ACC112 (cell line): ENCODE data around the gene MTARC1.

ENCODE experiments used
- H2AFZ ChIP-seq: fragments of 200-600 bp; sonication (generic); one replicate; pipeline ENCODE4 v1.6.0; 2017; ENCODE audit warnings: antibody characterized with exemption, low read length; ENCODE audit not compliant: unreplicated experiment
- H3K27ac ChIP-seq: fragments of 200-600 bp; sonication (generic); 2 replicates; pipeline ENCODE4 v1.5.1; 2014; ENCODE audit warnings: low read depth, mild to moderate bottlenecking, antibody characterized with exemption, low read length, moderate library complexity
- H3K27me3 ChIP-seq: fragments of 200-600 bp; sonication (generic); 2 replicates; pipeline ENCODE4 v1.6.1; 2014; ENCODE audit warnings: mild to moderate bottlenecking, antibody characterized with exemption, low read length, moderate library complexity, mixed read lengths; ENCODE audit not compliant: insufficient read depth
- H3K36me3 ChIP-seq: fragments of 200-600 bp; sonication (generic); 2 replicates; pipeline ENCODE4 v1.6.1; 2016; ENCODE audit warnings: mild to moderate bottlenecking, antibody characterized with exemption, low read length, moderate library complexity, mixed read lengths; ENCODE audit not compliant: insufficient read depth
- H3K4me1 ChIP-seq: fragments of 200-600 bp; sonication (generic); one replicate; pipeline ENCODE4 v1.6.1; 2016; ENCODE audit warnings: low read length, mixed read lengths; ENCODE audit not compliant: insufficient read depth, unreplicated experiment, control insufficient read depth
- H3K4me3 ChIP-seq: fragments of 200-600 bp; sonication (generic); 2 replicates; pipeline ENCODE4 v1.5.1; 2014; ENCODE audit warnings: mild to moderate bottlenecking, low read depth, low read length
- H3K79me2 ChIP-seq: fragments of 200-600 bp; sonication (generic); one replicate; pipeline ENCODE4 v1.6.0; 2016; ENCODE audit warnings: low read length; ENCODE audit not compliant: control insufficient read depth, unreplicated experiment, insufficient read depth

Gene MTARC1

DNA sequence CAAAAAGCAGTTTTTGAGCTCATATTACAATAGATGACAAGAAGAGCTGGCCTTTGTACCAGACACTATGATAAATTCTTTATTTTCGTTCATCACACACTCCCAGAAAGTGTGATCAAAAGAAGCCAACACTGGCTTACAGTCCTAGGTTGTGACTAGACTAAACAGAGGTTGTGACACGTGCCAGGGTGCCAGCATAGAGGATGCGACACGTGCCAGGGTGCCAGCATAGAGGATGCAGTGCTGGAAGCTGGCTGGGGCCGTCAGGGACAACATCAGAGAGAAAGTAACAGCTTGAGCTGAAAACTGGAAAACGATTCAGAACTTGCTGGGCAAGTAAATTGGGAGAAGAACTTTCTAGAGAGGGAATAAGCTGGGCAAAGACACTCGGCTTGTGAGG lies 2.2 kb downstream of the MTARC1 start:
- H3K4me1 ChIP-seq: no peaks in the 10 kb centered on the region
- no peaks in the 10 kb centered on the region for H3K27me3 ChIP-seq
- H3K27ac ChIP-seq: no peak overlapping the region
- H3K4me3 ChIP-seq: no peak overlapping the region
- H3K36me3 ChIP-seq: no peaks in the 10 kb centered on the region
- H2AFZ ChIP-seq: no peak overlapping the region
- no peaks in the 10 kb centered on the region for H3K79me2 ChIP-seq

GRCh38 chr1:220789532-220790147 lies 2.9 kb downstream of the MTARC1 start:
- Histone ChIP-seq H3K4me1 (no peaks in the 10 kb centered on the region), H3K4me3 (no peak overlapping the region), H3K79me2 (no peaks in the 10 kb centered on the region), H3K27ac (no peak overlapping the region), H3K27me3 (no peaks in the 10 kb centered on the region), H3K36me3 (no peaks in the 10 kb centered on the region), H2AFZ (no peak overlapping the region)

DNA sequence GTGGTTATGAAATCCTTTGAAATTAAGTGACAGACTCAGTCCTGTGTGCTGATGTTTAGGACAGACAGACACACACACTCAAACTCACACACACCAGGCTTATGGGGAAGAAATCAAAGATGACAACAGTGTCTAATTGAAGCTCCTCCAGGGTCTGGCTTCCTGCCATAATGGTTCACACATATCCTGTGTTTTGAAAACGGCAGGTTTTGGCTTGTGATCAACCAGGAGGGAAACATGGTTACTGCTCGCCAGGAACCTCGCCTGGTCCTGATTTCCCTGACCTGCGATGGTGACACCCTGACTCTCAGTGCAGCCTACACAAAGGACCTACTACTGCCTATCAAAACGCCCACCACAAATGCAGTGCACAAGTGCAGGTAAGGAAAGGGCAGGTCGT lies 4.6 kb downstream of the MTARC1 start:
- no peak overlapping the region for H3K27ac ChIP-seq
- no peak overlapping the region for H2AFZ ChIP-seq
- H3K36me3 ChIP-seq: no peaks in the 10 kb centered on the region

GRCh38 chr1:220791956-220792355 lies 5.2 kb downstream of the MTARC1 start:
- H2AFZ ChIP-seq: no peak overlapping the region
- no peak overlapping the region for H3K27ac ChIP-seq

More for the DNA sequence above, 4.6 kb downstream of the MTARC1 start:
- no peak overlapping the region for H3K4me3 ChIP-seq
- no peaks in the 10 kb centered on the region for H3K79me2 ChIP-seq
- no peaks in the 10 kb centered on the region for H3K4me1 ChIP-seq
- no peaks in the 10 kb centered on the region for H3K27me3 ChIP-seq

GRCh38 chr1:220796530-220796929 lies 9.8 kb downstream of the MTARC1 start:
- H3K36me3 ChIP-seq: no peaks in the 10 kb centered on the region
- H3K27ac ChIP-seq: no peak overlapping the region
- H2AFZ ChIP-seq: no peak overlapping the region
- H3K27me3 ChIP-seq: no peaks in the 10 kb centered on the region
- H3K79me2 ChIP-seq: no peaks in the 10 kb centered on the region
- no peak overlapping the region for H3K4me3 ChIP-seq
- H3K4me1 ChIP-seq: no peaks in the 10 kb centered on the region

More at GRCh38 chr1:220791956-220792355, 5.2 kb downstream of the MTARC1 start:
- no peaks in the 10 kb centered on the region for H3K79me2 ChIP-seq
- H3K4me1 ChIP-seq: no peaks in the 10 kb centered on the region
- H3K36me3 ChIP-seq: no peaks in the 10 kb centered on the region
- H3K4me3 ChIP-seq: no peak overlapping the region
- no peaks in the 10 kb centered on the region for H3K27me3 ChIP-seq

GRCh38 chr1:220797044-220797443 lies 10.3 kb downstream of the MTARC1 start:
- no peaks in the 10 kb centered on the region for H3K27me3 ChIP-seq
- H3K27ac ChIP-seq: no peak overlapping the region
- no peak overlapping the region for H3K4me3 ChIP-seq
- H2AFZ ChIP-seq: no peak overlapping the region
- no peaks in the 10 kb centered on the region for H3K4me1 ChIP-seq
- no peaks in the 10 kb centered on the region for H3K79me2 ChIP-seq
- H3K36me3 ChIP-seq: no peaks in the 10 kb centered on the region

- Histone ChIP-seq H3K27me3 (no peaks in the 10 kb centered on the region), H3K36me3 (no peaks in the 10 kb centered on the region), H2AFZ (no peak overlapping the region), H3K79me2 (no peaks in the 10 kb centered on the region), H3K27ac (no peak overlapping the region), H3K4me1 (no peaks in the 10 kb centered on the region), H3K4me3 (no peak overlapping the region)
Measured at GRCh38 chr1:220797553-220797952, 10.8 kb downstream of the MTARC1 start.

DNA sequence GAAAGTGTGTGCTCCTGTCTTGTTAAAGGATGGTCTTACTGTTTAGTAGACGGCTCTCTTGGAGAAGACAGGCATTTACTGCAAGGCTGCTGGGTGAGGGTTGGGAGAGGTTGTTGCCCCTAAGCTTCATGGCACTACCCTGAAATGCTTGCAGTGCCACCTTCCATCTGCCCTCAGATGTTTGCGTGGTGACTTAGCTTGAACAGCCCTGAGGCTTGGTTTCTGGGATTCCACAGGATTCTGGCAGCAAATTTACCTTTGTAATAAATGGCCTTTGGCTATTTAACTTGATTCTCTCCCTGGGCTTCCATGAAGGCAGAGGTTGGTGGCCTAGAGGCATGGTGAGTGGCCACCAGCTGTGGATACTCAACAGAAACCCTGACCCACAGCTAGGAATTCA lies 11.6 kb downstream of the MTARC1 start:
- Histone ChIP-seq H3K79me2 (no peaks in the 10 kb centered on the region), H3K4me1 (no peaks in the 10 kb centered on the region), H3K36me3 (no peaks in the 10 kb centered on the region), H3K27ac (no peak overlapping the region), H3K4me3 (no peak overlapping the region), H3K27me3 (no peaks in the 10 kb centered on the region), H2AFZ (no peak overlapping the region)

DNA sequence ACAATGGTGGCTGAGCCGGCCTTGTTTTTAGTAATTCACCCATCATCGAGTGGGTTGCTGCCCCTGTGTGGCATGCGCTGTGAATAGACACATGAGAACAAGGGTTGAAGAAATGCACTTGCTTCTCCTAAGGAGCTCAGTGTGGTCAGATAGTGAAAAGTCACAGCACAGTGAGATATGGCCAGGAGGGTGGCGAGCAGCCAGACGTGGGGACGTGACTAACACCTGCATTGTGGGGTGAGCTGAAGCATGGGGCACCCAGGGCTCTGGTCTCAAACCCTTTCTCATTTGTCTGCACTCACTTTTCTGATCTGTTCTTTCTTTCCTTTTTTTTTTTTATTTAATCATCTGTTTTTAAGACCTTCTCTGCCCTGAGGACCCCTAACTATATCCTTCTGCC lies 13.5 kb downstream of the MTARC1 start:
- Histone ChIP-seq H3K79me2 (no peaks in the 10 kb centered on the region), H3K36me3 (no peaks in the 10 kb centered on the region), H3K27me3 (no peaks in the 10 kb centered on the region), H3K4me1 (no peaks in the 10 kb centered on the region), H3K4me3 (no peak overlapping the region), H3K27ac (no peak overlapping the region), H2AFZ (no peak overlapping the region)

DNA sequence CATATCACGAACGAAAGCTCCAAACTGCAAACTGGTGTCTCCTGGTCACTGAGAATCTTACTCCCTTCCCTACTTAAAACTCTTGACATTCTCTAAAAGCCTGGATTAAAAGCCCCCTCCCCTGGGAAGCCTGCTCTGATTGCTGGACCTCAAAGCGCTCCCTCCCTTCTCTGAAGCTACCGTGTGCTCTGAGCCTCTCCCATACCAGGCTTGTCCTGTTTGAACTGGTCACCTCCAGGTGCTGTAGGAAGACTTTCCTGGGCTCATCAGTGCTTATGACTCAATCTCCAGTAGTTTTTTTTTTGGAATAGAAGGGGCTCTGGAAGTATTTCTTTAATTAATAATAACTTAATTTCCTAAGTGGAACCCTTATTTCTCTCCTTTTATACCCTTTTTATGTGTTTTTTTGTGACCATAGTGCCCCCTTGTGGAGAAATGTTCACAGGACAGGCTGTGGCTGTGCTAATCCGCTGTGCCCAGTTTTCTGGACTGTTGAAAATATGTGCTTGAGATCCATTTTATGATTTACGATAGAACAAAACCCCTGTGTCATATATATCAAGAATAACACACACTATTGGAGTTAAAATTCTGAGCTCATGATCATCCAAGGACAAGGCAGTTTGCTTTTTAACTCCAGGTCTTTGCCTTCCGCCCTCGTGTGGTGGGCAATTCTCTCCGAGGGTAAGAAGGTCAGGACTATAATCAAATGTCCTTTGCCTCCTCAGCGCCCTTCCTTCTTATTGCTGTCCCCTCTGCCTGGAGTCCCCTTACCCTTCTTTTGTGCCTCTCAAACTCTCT lies 16.9 kb downstream of the MTARC1 start:
- 0 out of 2 replicates have a peak, but pooled peaks cover 7% of the 10 kb centered on the region for H3K27me3 ChIP-seq
- no peaks in the 10 kb centered on the region for H3K4me1 ChIP-seq
- H3K79me2 ChIP-seq: no peaks in the 10 kb centered on the region
- H3K36me3 ChIP-seq: no peaks in the 10 kb centered on the region
- H3K27ac ChIP-seq: no peak overlapping the region
- H2AFZ ChIP-seq: no peak overlapping the region
- H3K4me3 ChIP-seq: no peak overlapping the region

- Histone ChIP-seq H3K79me2 (no peaks in the 10 kb centered on the region), H3K4me1 (no peaks in the 10 kb centered on the region), H2AFZ (no peak overlapping the region), H3K27me3 (0 out of 2 replicates have a peak, but pooled peaks cover 7% of the 10 kb centered on the region), H3K27ac (no peak overlapping the region), H3K4me3 (no peak overlapping the region), H3K36me3 (no peaks in the 10 kb centered on the region)
Measured at GRCh38 chr1:220804202-220804586, 17.5 kb downstream of the MTARC1 start.
